VCaP (cell line): ENCODE measurements around the gene KRT38.
A peak's percentile ranks its signal among the peaks of the same experiment; 100 is the strongest.

Experiments
- H3K27ac ChIP-seq: fragments of 450-650 bp; 2 replicates; pipeline ENCODE4 v1.5.1; 2017
- TF ChIP-seq, protein P1 (sequence below): fragments of 450-650 bp; conservative IDR thresholded peaks from 2 replicates; pipeline ENCODE4 v1.5.1; 2017; ENCODE audit warnings: mild to moderate bottlenecking, moderate library complexity

Gene KRT38

DNA sequence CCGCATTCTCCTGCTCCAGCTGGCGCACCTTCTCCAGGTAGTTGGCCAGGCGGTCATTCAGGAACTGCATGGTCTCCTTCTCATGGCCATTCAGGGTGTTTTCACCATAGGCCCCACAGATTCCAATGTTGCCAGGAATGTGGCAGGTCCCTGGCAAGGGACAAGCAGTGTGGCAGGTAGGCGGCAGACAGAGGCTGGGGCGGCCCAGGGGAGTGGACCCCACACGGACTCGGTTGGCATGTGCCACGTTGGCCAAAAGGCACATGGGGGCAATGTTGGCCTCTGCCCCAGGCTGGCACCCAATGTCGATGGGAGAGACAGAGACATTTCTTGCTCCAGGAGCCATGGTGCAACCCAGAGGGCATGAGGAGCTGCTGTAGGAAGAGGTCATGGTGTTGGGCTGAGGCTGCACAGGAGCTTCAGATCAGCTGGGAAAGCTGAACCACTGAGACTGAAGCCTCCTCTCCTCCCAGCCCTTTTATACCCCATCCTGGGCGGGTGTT is at the start of gene KRT38:
TSS of gene KRT38 (minus strand) at position 453 of the 503 bp plus-strand sequence. CDS start at position 391, 62 bp downstream.
- TF ChIP-seq, protein P1, sequence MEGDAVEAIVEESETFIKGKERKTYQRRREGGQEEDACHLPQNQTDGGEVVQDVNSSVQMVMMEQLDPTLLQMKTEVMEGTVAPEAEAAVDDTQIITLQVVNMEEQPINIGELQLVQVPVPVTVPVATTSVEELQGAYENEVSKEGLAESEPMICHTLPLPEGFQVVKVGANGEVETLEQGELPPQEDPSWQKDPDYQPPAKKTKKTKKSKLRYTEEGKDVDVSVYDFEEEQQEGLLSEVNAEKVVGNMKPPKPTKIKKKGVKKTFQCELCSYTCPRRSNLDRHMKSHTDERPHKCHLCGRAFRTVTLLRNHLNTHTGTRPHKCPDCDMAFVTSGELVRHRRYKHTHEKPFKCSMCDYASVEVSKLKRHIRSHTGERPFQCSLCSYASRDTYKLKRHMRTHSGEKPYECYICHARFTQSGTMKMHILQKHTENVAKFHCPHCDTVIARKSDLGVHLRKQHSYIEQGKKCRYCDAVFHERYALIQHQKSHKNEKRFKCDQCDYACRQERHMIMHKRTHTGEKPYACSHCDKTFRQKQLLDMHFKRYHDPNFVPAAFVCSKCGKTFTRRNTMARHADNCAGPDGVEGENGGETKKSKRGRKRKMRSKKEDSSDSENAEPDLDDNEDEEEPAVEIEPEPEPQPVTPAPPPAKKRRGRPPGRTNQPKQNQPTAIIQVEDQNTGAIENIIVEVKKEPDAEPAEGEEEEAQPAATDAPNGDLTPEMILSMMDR: no peak
- H3K27ac ChIP-seq: no peak within 1 kb of the TSS

DNA sequence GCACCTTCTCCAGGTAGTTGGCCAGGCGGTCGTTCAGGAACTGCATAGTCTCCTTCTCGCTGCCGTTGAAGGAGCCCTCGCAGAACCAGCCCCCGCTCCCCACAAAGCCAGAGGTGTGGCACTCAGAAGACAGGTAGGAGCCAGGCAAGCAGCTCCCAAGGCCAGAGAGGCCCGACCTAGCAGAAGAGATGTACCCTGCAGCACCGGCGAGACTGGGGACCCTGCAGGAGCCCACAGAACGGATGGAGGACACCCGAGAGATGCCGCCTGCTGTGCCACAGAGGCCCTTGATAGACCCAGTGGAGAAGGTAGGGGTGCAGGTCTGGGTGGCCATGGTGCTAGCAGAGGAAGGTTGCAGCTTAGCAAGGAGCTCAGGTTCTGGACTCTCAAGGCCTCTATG is 48.7 kb upstream of the KRT38 start, which contains the start of gene KRT36:
TSS of gene KRT36 (minus strand) at position 380 of the 400 bp plus-strand sequence. CDS start at position 334, 46 bp downstream.
- TF ChIP-seq, protein P1: no peak
- peak within 1 kb of the TSS; percentile 58 for H3K27ac ChIP-seq

- TF ChIP-seq, protein P1: 0 out of 2 replicates have a peak, but pooled peaks have one; percentile 17
These were observed 46.2 kb upstream of the KRT38 start for GRCh38 chr17:41486809-41487530.

DNA sequence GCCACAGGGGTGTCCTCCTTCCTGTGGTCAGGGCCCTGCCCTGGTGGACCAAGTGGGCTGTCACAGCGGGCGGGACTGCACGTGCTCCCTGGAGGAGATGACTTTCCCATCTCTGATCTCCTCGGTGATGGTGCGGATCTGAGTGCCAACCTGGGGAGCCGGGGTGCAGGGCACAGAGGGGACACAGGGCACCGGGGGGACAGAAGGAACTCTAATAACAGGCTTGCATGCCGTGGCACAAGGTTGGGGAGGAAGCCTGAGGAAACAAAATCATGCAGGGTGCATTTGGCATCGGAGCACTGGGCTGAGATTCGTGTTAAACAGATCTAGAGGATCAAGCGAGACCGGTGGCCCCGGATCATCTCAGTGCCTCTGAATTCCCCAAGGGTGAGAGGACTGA is 45.5 kb upstream of the KRT38 start:
- no peak overlapping the region for H3K27ac ChIP-seq
- TF ChIP-seq, protein P1: no peak

More at GRCh38 chr17:41486809-41487530, 46.2 kb upstream of the KRT38 start:
- no peak overlapping the region for H3K27ac ChIP-seq

DNA sequence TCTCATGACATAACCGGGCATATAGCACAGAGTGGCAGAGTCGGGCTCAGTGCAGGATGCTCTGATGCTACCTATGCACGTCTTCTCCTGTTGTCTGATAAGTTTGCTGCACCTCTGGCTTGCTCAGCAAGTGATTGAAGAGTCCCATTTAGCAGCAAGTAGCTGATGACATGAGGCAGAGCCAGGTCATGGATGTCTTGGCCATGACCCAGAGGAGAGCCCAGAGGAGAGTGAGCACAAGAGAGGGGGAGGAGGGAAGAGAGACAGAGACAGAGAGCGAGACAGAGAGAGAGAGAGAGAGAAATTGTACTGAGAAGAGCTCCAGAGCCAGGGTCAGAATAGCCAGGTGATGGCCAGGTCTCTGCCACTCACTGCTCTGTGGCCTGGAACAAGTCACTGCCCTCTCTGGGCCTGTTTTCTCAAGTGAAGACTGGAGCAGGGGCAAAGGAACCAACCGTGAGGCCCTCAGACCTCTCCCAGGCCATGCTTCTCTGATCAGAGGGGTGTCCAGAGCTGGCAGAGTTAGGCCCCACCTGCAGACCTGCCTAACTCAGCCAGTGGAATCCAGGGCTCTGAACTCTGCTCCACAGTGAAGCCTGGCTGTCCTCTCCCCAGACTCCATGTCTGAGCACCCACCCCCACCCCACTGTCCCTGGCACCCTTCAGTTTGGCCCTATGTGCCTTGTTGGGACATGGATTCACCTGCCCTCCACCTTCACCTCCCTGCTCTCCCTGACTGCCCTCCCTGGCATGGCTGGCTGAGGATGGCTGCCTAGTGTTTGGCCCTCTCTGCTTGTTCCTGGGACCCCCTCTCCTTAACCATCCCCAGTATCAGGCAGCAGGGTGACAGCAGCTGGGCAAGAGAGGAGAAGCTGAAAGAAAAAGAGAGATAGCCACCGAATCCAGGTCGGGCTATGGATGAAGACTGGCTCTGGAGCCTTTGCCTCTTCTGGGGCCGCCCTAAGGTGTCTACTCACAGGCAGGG is 44.4 kb upstream of the KRT38 start:
- TF ChIP-seq, protein P1: no peak
- H3K27ac ChIP-seq: no peak overlapping the region; the same call in 1 of the 2 replicates

- TF ChIP-seq, protein P1: no peak
These were observed 43.4 kb upstream of the KRT38 start for GRCh38 chr17:41483991-41484826.

More at GRCh38 chr17:41483991-41484826, 43.4 kb upstream of the KRT38 start:
- H3K27ac ChIP-seq: no peak overlapping the region; the same call in 1 of the 2 replicates
